ENCODE data around the gene TEDC2.

Gene TEDC2

DNA sequence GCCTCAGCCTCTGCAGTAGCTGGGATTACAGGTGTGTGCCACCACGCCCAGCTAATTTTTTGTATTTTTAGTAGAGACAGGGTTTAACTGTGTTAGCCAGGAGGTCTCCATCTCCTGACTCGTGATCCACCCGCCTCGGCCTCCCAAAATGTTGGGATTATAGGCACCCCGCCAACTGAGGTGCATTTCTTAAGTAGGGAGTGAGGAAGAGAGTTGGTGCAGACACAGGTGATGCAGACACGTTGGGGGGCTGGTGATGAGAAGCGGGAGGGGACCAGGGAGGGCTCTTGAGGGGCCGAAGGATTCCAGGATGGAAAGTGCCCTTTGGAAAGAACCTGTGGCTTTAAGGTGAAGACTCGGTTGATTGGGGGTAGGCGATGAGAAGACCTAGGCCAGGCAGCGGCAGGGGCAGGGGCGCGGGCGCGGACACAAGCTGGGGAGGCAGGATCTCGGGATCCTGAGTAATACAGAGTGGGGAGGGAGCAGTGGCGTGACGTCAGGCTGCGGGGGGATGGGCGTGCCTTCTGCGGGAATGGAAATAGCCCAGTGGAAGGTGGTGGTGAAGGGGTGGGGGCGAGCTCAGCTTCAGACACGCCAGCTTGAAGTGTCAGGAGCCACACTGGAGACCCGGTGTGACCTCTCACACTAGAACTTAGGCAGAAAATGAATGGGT lies 51.4 kb downstream of the TEDC2 start:
- no peak for TF ChIP-seq CTCF (IDR thresholded peaks at IDR 0.05; ENCODE audit: low read depth, low read length)
- H3K4me3 ChIP-seq (ENCODE audit: low read depth, low read length), result peak overlapping the region; percentile 16; the same call in 1 of the 2 replicates

DNA sequence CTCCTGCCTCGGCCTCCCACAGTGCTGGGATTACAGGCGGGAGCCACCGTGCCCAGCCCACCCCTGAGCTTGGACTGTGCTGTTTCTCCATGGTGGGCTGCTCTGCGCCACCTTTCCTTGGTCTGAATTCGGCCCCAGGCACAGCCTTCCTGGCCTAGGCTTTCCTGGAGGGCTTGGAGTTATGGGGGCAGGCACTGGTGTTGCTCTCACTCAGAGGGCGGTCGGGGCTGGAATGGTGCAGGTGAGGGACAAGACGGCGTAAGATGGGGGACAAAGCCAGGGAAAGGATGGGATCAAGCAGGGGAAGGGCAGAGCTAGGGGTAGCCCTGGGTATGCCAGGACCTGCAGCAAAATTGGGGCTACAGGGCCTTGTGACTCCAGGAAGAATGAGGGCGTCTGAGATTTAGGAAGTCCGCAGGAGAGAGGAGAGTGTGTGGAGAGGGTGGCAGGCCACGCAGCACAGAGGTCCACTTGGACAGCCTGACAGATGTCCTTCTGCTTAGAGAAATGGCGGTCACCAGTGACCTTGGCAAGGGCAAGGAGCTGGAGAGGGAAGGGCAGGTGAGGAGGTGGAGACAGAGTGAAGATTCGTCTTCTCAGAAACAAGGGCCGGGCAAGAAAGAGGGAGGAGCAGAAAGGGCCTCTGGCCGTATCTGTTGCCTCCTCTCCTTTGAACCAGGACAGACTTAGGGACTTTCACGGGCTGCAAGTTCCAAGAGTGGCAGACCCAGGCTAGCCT lies 52.3 kb downstream of the TEDC2 start:
- no peak overlapping the region for H3K4me3 ChIP-seq (ENCODE audit: low read depth, low read length)
- TF ChIP-seq CTCF (IDR thresholded peaks at IDR 0.05; ENCODE audit: low read depth, low read length), result no peak

GRCh38 chr16:2512735-2513404 lies 53.0 kb downstream of the TEDC2 start:
- TF ChIP-seq CTCF (IDR thresholded peaks at IDR 0.05; ENCODE audit: low read depth, low read length), result no peak
- peak overlapping the region; percentile 92 for H3K4me3 ChIP-seq (ENCODE audit: low read depth, low read length)

DNA sequence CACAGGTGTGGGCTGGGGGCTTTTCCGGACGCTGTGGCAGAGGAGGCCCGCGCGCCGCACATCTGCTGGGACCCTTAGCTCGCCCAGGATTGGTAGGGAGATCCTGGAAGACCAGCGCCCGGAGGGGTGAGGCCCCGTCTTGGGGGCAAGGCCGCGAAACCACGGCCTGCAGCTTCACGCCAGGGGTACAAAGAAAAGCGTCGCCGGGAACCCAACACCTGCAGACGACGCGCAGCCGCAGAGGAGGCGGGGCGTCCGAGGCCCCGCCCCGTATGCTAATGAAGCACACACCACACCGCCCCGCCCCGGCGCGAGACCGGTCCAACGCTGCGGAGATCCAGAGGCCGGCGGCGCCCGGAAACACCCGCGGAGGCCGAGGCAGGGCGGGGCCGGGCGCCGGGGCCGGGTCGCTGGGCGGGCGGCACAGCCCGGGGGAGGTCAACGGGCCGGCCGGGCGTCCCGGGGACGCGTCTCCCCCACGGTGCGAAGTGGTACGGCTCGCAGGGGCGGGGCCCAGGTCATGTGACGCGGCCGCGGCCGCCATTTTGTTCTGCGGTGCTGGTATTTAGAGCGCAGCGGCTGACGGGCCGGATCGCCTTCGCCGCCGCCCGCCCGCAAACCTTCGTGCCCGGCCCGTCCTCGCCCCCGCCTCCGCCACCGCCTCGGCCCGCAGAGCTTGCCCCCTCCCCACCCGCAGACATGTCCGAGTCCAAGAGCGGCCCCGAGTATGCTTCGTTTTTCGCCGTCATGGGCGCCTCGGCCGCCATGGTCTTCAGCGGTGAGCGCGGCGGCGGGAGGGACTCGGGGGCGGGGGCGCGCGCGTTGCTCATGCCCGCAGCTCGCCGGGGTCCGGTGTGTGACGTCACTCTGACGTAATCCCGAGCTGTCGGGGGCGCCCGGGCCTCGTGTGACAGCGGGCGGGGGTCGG lies 53.8 kb downstream of the TEDC2 start, which contains the start of gene ATP6V0C:
TSS of gene ATP6V0C (plus strand) at position 548 of the 928 bp plus-strand sequence. CDS start at position 700, 152 bp downstream.
- H3K4me3 ChIP-seq (ENCODE audit: low read depth, low read length), result peak within 1 kb of the TSS; percentile 92
- no peak for TF ChIP-seq CTCF (IDR thresholded peaks at IDR 0.05; ENCODE audit: low read depth, low read length)

Data from WI38 (cell line).